Measurements from ENCODE around the gene HLA-A. TPM values are rescaled to one million over a fixed set of nuclear protein-coding genes. Genes with fewer than 3 reads are reported as not detected.

The HLA-A gene
- total and polyA plus RNA-seq, 9 of the 15 experiments (the other 6 are each of a cell fraction or from before 2014, with no cell fraction given): 0.46 to 3.3 TPM; not detected in 7

GRCh38 chr6:29976588-29977424 is 34.5 kb downstream of the HLA-A start (continued):
- TF ChIP-seq SOX6 (IDR thresholded peaks at IDR 0.05): peak; percentile 57; the same call in 1 of the 2 replicates
- TF ChIP-seq HDAC1 (IDR thresholded peaks at IDR 0.05): peak in 1 of 2 experiments; percentile 69; a peak in 1 of 4 replicates
- TF ChIP-seq E2F8 (IDR thresholded peaks at IDR 0.05; ENCODE audit: low read depth, partially characterized antibody): no peak
- TF ChIP-seq RB1 (IDR thresholded peaks at IDR 0.05; ENCODE audit: low read depth): peak; percentile 63
- TF ChIP-seq PRDM10 (IDR thresholded peaks at IDR 0.05; ENCODE audit: partially characterized antibody): no peak
- peak; percentile 88 for TF ChIP-seq KDM2B (CRISPR knock-in tag; IDR thresholded peaks at IDR 0.05)
- TF ChIP-seq RUNX1 (IDR thresholded peaks at IDR 0.05; ENCODE audit: low read depth): no peak
- TF ChIP-seq ZNF507 (tag; conservative IDR thresholded peaks at IDR 0.05): no peak
- TF ChIP-seq CTCF (IDR thresholded peaks at IDR 0.05 in 2 of 3, conservative IDR thresholded peaks at IDR 0.05 in 1 of 3; ENCODE audit: insufficient read depth in 2 of 3, low read depth in 1 of 3, low read length in 3 of 3): peak; percentile 49 to 65 (median 55)
- 0 out of 2 replicates have a peak, but pooled peaks have one; percentile 49 for TF ChIP-seq CBX5 (IDR thresholded peaks at IDR 0.05; ENCODE audit: borderline replicate concordance, low read depth)
- peak; percentile 14; the same call in 1 of the 2 replicates for TF ChIP-seq ZBTB2 (IDR thresholded peaks at IDR 0.05)
- TF ChIP-seq CHD4 (IDR thresholded peaks at IDR 0.05; ENCODE audit: insufficient read depth, insufficient replicate concordance, low read depth, low read length, poor library complexity, severe bottlenecking): peak; percentile 49
- no peak for TF ChIP-seq TAF9B (IDR thresholded peaks at IDR 0.05; ENCODE audit: partially characterized antibody)
- peak; percentile 29; the same call in 1 of the 2 replicates for TF ChIP-seq CREB1 (IDR thresholded peaks at IDR 0.05)
- peak; percentile 7; the same call in 1 of the 2 replicates for TF ChIP-seq CREB1 (CRISPR knock-in tag; IDR thresholded peaks at IDR 0.05)
- no peak for TF ChIP-seq ATF1 (CRISPR knock-in tag; IDR thresholded peaks at IDR 0.05)
- TF ChIP-seq ATF1 (tag; IDR thresholded peaks at IDR 0.05): peak; percentile 82
